Sciatic nerve (tissue), 2 donors: ENCODE results near the gene MUL1. TPM values are rescaled to one million over a fixed set of nuclear protein-coding genes. Genes with fewer than 3 reads are reported as not detected.

Experiments used
- ATAC-seq: fragments of 200-7000 bp; cut with Tn5 transposase; one replicate; pipeline ENCODE4 v1.9.1; 2020; ENCODE audit warnings: mild to moderate bottlenecking, moderate library complexity
- DNase-seq: peaks from one replicate; pipeline ENCODE4 v3.0.0-alpha.2; 2020; ENCODE audit warnings: low spot score
- intact Hi-C: fragments of 100-400 bp; cut with DNase I; formaldehyde crosslinking; loops from one replicate; pipeline ENCODE4 v1.14.2; 2022
- total RNA-seq: library from RNA; stranded (reverse); fragmentation: NEBNext Ultra II Directional; extraction: Animal tissue kit (Norgen Biotek cat#: 25700); gene quantifications from one replicate; pipeline ENCODE4 v1.2.1, GENCODE V29; 2021
- donor health status: DM: no; HTN: no; CAD: no.
- donor health status: DM: no; HTN: no; CAD: no.

The MUL1 gene
- 20.6 TPM for total RNA-seq

- intact Hi-C loops, result no loop called here
- ATAC-seq, result peak; percentile 99
- DNase-seq, result peak; percentile 97
Observed at GRCh38 chr1:20507564-20508410, at the start of gene MUL1. TSS of gene MUL1 (minus strand) at chr1:20508151. CDS start at chr1:20508024, 127 bp downstream.

- ATAC-seq, result no peak
- intact Hi-C loops, result no loop called here
Observed at GRCh38 chr1:20555758-20556120, 47.8 kb upstream of the MUL1 start.

GRCh38 chr1:20555025-20555757, 47.2 kb upstream of the MUL1 start:
- DNase-seq (no peak), ATAC-seq (no peak)
- intact Hi-C loops, result no loop called here

More at GRCh38 chr1:20555758-20556120, 47.8 kb upstream of the MUL1 start:
- DNase-seq, result no peak

GRCh38 chr1:20552728-20553445, 44.9 kb upstream of the MUL1 start:
- DNase-seq (no peak), ATAC-seq (peak; percentile 9)
- intact Hi-C loops, result no loop called here

- DNase-seq (no peak), ATAC-seq (peak; percentile 87)
- intact Hi-C loops, result no loop called here
Observed at GRCh38 chr1:20551945-20552727, 44.2 kb upstream of the MUL1 start, which contains the start of gene FAM43B. TSS of gene FAM43B (plus strand) at chr1:20552573. CDS start at chr1:20552974, 401 bp downstream.

- intact Hi-C loops, result no loop called here
- DNase-seq (no peak), ATAC-seq (no peak)
Observed at GRCh38 chr1:20551161-20551560, 43.2 kb upstream of the MUL1 start.

GRCh38 chr1:20546637-20547036, 38.7 kb upstream of the MUL1 start:
- ATAC-seq (no peak), DNase-seq (no peak)
- intact Hi-C loops, result no loop called here

GRCh38 chr1:20540281-20540680, 32.3 kb upstream of the MUL1 start:
- DNase-seq (no peak), ATAC-seq (no peak)
- intact Hi-C loops, result no loop called here

GRCh38 chr1:20538760-20539551, 31.0 kb upstream of the MUL1 start:
- intact Hi-C loops, result no loop called here

GRCh38 chr1:20538227-20538626, 30.3 kb upstream of the MUL1 start:
- DNase-seq (no peak), ATAC-seq (no peak)
- intact Hi-C loops, result no loop called here

More at GRCh38 chr1:20538760-20539551, 31.0 kb upstream of the MUL1 start:
- ATAC-seq (no peak), DNase-seq (no peak)

GRCh38 chr1:20534659-20535417, 26.9 kb upstream of the MUL1 start:
- intact Hi-C loops, result loop anchor here (5.0 kb wide), 1 partner anchor 1433 kb away; no protein-coding TSS in a partner anchor
- ATAC-seq (no peak), DNase-seq (no peak)

- intact Hi-C loops, result loop anchor here (5.0 kb wide), 1 partner anchor 1431 kb away; no protein-coding TSS in a partner anchor
Observed at GRCh38 chr1:20533635-20534034, 25.7 kb upstream of the MUL1 start.

GRCh38 chr1:20530901-20531300, 22.9 kb upstream of the MUL1 start:
- DNase-seq (no peak), ATAC-seq (no peak)
- intact Hi-C loops, result loop anchor here (5.0 kb wide), 1 partner anchor 1429 kb away; no protein-coding TSS in a partner anchor

More at GRCh38 chr1:20533635-20534034, 25.7 kb upstream of the MUL1 start:
- DNase-seq, result no peak
- no peak for ATAC-seq

GRCh38 chr1:20530306-20530705, 22.4 kb upstream of the MUL1 start:
- intact Hi-C loops, result loop anchor here (5.0 kb wide), 1 partner anchor 1428 kb away; no protein-coding TSS in a partner anchor
- ATAC-seq (no peak), DNase-seq (no peak)

GRCh38 chr1:20528221-20528620, 20.3 kb upstream of the MUL1 start:
- intact Hi-C loops, result loop anchor here (10.0 kb wide), 1 partner anchor 117 kb away; no protein-coding TSS in a partner anchor
- DNase-seq (no peak), ATAC-seq (no peak)

GRCh38 chr1:20526267-20526666, 18.3 kb upstream of the MUL1 start:
- ATAC-seq (no peak), DNase-seq (no peak)
- intact Hi-C loops, result loop anchor here (10.0 kb wide), 1 partner anchor 119 kb away; no protein-coding TSS in a partner anchor
